ENCODE measurements around the gene CDK14.

CDK14 gene

DNA sequence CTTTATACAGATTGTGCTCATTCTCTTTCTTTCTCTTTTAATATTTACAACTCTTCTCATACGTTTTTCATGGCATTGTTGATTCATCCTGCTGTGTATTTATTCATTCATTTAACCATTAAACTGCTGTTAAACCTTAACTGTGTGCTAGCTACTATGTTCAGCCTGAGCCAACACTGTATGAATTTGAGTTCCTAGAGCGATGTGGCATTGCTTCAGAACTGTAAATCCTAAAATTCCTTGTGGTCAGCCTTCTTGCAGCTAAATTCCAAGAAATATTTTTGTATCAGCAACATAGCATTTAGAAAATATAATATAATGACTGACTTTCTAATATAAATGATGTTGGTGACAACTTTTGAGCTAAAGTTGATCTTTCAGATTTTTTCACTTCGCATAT lies 483.4 kb downstream of the CDK14 start:
- TF ChIP-seq SIN3A (IDR thresholded peaks at IDR 0.05; ENCODE audit: borderline replicate concordance, insufficient read depth, low read length) (no peak), FOXP2 (optimal IDR thresholded peaks at IDR 0.05; ENCODE audit: borderline replicate concordance, extremely low read depth, extremely low read length, insufficient read depth) (no peak), TAF1 (IDR thresholded peaks at IDR 0.05; ENCODE audit: borderline replicate concordance, insufficient read depth, low read length) (no peak), POLR2AphosphoS5 (IDR thresholded peaks at IDR 0.05; ENCODE audit: low read depth, low read length) (no peak)
- TF ChIP-seq, protein P1, sequence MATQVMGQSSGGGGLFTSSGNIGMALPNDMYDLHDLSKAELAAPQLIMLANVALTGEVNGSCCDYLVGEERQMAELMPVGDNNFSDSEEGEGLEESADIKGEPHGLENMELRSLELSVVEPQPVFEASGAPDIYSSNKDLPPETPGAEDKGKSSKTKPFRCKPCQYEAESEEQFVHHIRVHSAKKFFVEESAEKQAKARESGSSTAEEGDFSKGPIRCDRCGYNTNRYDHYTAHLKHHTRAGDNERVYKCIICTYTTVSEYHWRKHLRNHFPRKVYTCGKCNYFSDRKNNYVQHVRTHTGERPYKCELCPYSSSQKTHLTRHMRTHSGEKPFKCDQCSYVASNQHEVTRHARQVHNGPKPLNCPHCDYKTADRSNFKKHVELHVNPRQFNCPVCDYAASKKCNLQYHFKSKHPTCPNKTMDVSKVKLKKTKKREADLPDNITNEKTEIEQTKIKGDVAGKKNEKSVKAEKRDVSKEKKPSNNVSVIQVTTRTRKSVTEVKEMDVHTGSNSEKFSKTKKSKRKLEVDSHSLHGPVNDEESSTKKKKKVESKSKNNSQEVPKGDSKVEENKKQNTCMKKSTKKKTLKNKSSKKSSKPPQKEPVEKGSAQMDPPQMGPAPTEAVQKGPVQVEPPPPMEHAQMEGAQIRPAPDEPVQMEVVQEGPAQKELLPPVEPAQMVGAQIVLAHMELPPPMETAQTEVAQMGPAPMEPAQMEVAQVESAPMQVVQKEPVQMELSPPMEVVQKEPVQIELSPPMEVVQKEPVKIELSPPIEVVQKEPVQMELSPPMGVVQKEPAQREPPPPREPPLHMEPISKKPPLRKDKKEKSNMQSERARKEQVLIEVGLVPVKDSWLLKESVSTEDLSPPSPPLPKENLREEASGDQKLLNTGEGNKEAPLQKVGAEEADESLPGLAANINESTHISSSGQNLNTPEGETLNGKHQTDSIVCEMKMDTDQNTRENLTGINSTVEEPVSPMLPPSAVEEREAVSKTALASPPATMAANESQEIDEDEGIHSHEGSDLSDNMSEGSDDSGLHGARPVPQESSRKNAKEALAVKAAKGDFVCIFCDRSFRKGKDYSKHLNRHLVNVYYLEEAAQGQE (IDR thresholded peaks at IDR 0.05; ENCODE audit: insufficient read depth in 1 of 2, low read depth in 2 of 2, low read length in 2 of 2) = no peak

DNA sequence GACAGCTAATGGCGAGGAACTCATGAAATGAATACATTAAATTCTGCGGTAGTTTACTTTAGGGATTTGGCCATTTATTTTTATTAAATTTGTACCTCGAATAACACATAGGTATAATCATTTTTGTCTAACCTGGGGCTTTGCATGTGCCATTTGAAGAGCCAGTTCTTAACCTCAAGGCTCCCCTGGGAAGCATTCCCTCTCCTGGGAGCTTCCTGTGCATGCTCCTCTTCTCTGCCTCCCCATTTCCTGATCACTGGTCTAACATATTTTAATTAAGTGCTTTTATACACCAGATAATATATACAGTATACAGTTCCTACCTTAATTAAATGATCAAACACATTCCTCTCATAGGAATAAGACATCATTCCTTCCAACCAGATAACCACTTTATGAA lies 484.2 kb downstream of the CDK14 start:
- TF ChIP-seq SIN3A (IDR thresholded peaks at IDR 0.05; ENCODE audit: borderline replicate concordance, insufficient read depth, low read length) (no peak), FOXP2 (optimal IDR thresholded peaks at IDR 0.05; ENCODE audit: borderline replicate concordance, extremely low read depth, extremely low read length, insufficient read depth) (no peak), POLR2AphosphoS5 (IDR thresholded peaks at IDR 0.05; ENCODE audit: low read depth, low read length) (no peak), TAF1 (IDR thresholded peaks at IDR 0.05; ENCODE audit: borderline replicate concordance, insufficient read depth, low read length) (no peak)
- TF ChIP-seq, protein P1 (IDR thresholded peaks at IDR 0.05; ENCODE audit: insufficient read depth in 1 of 2, low read depth in 2 of 2, low read length in 2 of 2) = no peak

DNA sequence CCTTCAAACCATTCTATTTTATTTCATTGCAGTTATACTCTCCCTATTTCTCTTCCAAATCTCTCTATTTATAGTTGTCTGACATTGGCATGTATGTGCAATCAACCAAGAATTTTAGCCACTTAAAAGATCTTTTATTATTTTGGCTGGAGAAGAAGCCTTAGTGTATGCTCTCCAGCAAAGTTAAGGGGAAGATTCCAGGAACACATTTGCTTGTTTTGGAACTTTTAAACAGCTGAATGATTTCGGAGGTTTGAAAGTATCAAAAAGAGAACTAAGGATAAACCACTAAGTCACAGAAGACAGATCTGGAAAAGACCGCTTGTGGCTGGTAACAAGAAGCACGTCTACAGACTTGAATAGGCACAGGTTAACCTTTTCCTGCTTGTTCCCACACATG lies 485.9 kb downstream of the CDK14 start:
- TF ChIP-seq FOXP2 (optimal IDR thresholded peaks at IDR 0.05; ENCODE audit: borderline replicate concordance, extremely low read depth, extremely low read length, insufficient read depth) (no peak), POLR2AphosphoS5 (IDR thresholded peaks at IDR 0.05; ENCODE audit: low read depth, low read length) (no peak), TAF1 (IDR thresholded peaks at IDR 0.05; ENCODE audit: borderline replicate concordance, insufficient read depth, low read length) (no peak), SIN3A (IDR thresholded peaks at IDR 0.05; ENCODE audit: borderline replicate concordance, insufficient read depth, low read length) (no peak)
- TF ChIP-seq, protein P1 (IDR thresholded peaks at IDR 0.05; ENCODE audit: insufficient read depth in 1 of 2, low read depth in 2 of 2, low read length in 2 of 2) = no peak

DNA sequence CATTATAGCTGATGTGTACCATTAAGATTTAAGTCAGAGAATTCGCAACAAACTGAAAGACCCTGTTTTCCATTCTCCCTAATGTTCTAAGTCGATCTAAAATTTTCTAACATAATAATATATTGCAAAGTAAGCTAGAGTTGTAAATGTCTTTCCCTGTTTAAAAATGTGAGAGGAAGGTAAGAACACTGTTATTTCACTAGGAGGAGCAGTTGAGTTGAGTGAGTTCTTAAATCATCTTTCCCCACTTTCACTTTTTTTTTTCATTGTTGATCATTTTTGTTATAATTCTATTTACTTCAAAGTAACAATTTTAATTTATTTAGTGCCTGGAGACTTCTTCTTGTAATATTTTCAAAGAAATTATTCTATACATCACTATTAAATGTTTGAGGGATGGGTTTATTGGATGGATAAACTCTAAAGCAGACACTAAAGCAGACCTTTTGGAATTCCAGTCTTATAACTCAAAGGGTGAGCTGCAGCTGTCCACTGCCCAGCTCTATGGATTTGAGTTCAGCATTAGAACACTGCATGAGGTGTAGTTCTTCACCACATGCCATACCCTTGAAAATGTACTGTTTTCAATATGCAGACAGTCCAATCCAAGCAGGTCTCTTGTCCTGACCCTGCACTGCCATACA lies 486.9 kb downstream of the CDK14 start:
- TF ChIP-seq POLR2AphosphoS5 (IDR thresholded peaks at IDR 0.05; ENCODE audit: low read depth, low read length) (no peak), FOXP2 (optimal IDR thresholded peaks at IDR 0.05; ENCODE audit: borderline replicate concordance, extremely low read depth, extremely low read length, insufficient read depth) (no peak), TAF1 (IDR thresholded peaks at IDR 0.05; ENCODE audit: borderline replicate concordance, insufficient read depth, low read length) (no peak), SIN3A (IDR thresholded peaks at IDR 0.05; ENCODE audit: borderline replicate concordance, insufficient read depth, low read length) (no peak)
- TF ChIP-seq, protein P1 (IDR thresholded peaks at IDR 0.05; ENCODE audit: insufficient read depth in 1 of 2, low read depth in 2 of 2, low read length in 2 of 2) = no peak

All from PFSK-1 (cell line).